HL-60/S4 treated with phorbol 12-myristate 13-acetate at 8.2 ng/mL for 4 days and 3 days (cell line): Measurements from ENCODE around the gene PKNOX1.
"Not testable (repeated sequence)": the region's sequence is repeated elsewhere in the genome, so short reads cannot be mapped to it uniquely, and the experiment has no call there.

Experiments used
- in situ Hi-C: fragments of 300-500 bp; cut with MboI; formaldehyde crosslinking; loops from 2 replicates; pipeline ENCODE4 v1.15.0; 2022; ENCODE audit warnings: low sequenced_read_pairs

PKNOX1 gene

DNA sequence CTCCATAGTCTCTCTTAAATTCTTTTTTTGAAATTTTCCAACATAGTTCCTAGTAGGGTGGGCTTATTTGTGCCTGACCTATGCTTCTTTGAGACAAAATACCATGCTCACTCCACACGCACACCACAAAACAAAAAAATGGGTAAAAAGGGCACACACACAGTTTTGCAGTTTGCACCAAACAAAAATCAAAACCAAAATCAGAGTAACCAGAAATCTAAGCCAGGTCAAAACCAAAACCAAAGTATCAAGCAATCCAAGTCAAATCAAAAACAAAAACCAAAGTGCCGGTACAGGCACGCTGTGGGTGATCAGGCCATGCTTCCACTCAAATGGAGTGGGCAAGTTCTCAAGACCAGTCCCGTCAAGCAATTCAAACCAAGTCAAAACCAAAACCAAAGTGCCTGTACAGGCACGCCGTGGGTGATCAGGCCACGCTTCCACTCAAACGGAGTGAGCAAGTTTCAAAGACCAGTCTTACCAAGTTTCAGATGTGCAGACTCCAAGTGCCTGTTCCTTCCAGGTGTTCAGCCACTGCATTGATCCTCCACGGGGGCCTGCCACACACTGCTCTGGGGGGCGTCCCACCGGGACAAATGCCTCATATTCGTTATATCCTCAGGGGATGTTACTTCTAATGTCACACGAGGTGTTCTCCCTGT is 25.1 kb upstream of the PKNOX1 start:
- in situ Hi-C loops: not testable (repeated sequence)

DNA sequence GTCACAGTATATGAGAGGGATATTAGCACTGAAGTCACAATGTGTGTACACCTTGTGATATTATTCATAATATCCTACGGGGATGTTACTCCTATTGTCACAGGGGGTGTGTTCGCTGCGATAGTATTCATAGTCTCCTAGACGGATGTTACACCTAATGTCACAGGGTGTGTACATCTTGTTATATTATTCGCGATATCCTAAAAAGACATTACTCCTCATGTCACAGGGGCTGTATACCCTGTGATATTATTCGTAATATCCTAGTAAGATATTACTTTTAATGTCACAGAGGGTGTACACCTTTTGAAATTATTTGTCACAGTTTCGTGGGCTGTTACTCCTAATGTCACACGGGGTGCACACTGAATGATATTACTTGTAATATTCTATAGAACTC is 23.2 kb upstream of the PKNOX1 start:
- in situ Hi-C loops: not testable (repeated sequence)

DNA sequence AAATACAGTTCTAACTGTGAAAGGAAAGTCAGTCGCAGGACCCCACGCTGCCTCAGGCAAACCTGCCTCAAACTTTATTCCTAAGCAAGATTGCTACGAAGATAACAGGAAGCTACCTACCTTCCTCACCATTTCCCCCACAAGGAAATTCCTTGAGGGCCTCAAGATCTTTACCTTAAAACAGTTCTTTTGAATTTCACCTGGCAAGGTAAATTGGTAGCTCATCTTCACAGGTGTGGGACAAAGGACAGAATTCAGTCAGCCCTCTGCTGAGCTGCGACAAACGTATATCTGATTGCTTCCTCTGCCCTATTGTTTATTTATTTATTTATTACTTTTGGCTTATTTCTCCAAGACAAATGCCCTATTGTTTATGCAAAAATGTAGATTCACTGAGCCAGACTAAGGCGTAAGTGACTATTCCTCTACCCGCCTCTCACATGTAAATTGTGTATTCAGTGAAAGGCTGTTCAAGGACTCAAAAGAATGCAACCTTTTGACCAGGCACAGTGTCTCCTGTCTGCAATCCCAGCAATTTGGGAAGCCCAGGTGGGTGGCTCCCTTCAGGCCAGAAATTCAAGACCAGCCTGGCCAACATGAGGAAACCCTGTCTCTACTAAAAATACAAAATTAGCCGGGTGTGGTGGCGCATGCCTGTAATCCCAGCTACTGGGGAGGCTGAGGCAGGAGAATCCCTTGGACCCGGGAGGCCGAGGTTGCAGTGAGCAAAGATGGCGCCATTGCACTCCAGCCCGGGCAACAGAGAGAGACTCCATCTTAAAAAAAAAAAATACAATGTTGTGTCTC is 17.3 kb upstream of the PKNOX1 start:
- in situ Hi-C loops: no loop called here

DNA sequence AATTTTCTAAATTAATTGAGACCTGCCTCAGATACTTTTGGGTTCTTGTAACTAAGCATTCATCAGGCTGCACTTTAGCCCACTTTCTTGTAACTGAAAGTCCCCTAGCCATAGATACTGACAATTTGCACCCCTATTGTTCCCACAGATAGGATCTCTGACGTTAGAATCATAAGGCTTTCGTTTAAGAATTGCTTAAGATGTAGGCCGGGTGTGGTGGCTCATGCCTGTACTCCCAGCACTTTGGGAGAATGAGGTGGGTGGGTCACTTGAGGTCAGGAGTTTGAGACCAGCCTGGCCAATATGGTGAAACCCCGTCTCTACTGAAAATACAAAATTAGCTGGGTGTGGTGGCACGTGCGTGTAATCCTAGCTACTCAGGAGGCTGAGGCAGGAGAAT is 16.2 kb upstream of the PKNOX1 start:
- in situ Hi-C loops: not testable (repeated sequence)

DNA sequence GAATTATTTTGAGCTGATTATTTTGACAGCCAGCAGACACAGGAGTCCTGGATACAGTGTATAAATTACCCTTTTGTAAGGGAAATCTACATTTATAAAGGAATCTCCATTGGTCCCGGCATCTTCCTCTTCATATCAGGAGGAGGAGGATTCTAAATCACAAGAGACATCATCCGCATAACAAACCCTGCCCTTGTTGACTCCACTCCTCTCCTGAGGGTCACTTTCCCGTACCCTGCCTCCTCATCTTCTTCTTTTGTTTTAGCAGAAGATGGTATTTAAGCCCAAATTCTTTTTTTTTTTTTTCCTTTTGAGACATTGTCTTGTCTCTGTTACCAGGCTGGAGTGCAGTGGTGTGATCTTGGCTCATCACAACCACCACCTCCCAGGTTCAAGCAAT is 14.6 kb upstream of the PKNOX1 start:
- in situ Hi-C loops: no loop called here

DNA sequence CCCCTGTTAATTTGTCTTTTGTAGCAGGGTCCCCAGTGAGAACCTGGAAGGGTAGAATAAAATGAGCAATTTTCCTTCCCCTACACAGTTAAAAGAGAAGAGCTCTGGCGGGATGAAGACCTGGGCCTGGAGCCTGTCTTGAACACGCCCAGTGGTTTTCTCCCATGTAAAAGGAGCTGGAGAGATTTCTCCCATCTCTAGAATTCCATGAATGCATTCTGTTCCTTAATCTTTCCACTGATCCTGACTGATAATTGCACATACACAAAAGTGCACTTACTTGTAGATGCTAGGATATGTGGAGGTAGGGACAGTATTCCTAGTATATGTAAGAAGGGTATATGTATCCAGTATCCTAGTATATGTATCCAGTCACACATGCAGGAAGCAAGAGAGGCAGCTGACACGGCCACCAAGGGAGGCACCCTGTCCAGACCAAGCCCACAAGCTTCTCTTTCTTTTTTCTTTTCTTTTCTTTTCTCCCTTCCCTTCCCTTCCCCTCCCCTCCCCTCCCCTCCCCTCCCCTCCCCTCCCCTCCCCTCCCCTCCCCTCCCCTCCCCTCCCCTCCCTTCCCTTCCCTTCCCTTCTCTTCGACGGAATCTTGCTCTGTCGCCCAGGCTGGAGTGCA is 11.9 kb upstream of the PKNOX1 start:
- in situ Hi-C loops: no loop called here

DNA sequence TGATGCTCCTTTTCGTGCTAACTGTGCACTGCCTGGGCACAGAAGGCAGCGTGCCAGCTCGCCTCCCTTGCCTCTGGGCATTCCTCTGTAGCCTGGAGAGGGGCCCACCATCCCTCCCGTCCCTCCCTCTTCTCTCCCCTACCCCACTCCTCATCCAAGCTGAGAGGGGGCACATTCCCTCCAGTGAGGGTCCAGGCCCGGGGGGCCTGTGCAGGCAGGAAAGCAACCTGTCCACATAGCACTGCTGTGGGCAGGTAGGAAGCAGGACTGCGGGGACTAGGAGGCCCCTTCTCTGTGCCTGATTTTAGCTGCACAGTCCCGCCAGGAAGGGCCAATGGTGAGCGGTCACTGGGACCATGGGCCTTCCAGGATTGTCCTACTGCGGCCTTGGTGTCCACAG is 10.3 kb upstream of the PKNOX1 start:
- in situ Hi-C loops: no loop called here

DNA sequence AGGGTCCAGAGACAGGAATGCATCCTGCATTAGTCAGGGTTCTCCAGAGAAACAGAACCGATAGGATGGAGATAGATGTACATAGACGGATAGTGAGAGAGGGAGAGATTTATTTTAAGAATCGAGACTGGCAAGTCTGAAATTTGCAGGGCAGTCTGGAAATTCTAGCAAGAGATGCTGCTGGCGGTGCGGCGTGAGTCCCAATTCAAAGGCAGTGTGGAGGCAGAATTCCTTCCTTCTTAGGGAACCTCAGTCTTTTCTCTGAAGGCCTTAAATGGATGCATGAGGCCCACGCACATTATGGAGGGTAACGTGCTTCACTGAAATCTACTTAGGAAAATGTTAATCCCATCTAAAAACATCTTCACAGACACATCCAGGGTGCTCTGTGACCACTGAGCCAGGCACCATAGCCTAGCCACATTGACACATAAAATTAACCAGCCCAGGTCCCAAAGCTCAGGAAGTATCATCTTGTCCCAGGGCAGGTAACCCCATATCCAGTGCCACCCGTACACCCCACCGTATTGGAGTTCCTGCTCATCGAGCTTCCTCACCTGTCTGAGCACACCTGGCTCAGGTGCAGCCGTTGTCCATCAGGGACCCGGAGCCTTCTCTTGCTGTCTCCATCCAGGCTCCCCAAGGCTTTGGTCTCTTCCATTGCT is 9.7 kb upstream of the PKNOX1 start:
- in situ Hi-C loops: no loop called here

DNA sequence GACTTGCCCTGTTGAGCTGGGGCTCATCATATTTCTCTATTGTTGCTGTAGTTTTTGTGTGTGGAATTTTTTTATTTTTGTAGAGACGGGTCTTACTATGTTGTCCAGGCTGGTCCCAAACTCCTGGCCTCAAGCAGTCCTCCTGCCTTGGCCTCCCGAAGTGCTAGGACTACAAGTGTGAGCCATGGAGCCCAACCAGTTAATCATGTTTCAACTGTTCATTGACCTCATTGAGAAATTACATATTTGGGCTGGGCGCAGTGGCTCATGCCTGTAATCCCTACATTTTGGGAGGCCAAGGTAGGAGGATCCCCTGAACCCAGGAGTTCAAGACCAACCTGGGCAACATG is 9.2 kb upstream of the PKNOX1 start:
- in situ Hi-C loops: no loop called here

DNA sequence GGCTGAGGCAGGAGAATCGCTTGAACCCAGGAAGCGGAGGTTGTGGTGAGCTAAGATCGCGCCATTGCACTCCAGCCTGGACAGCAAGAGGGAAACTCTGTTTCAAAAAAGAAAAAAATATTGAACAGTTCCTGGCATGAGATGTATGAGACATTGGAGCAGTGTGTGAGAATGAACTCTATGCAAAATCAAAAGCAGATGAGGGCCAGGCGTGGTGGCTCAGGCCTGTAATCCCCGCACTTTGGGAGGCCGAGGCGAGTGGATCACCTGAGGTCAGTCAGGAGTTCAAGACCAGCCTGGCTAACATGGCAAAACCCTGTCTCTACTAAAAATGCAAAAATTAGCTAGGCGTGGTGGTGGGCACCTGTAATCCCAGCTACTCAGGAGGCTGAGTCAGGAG is 6.7 kb upstream of the PKNOX1 start:
- in situ Hi-C loops: not testable (repeated sequence)

DNA sequence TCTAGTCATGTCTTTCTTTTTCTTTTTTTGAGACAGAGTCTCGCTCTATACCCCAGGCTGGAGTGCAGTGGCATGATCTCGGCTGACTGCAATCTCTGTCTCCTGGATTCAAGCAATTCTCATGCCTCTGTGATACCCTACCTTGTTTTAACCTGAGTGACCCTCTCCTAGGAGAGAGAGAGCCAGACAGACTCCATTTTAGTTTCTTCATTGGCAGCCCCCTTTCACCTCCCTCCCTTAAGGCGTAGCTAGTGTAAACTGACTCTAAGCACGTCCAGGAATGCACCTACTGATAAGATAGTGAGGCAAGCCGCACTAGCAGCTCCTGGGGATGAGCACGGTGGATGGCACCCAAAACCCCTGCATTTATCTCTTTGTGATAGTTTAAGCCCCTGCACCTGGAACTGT is 5.2 kb upstream of the PKNOX1 start:
- in situ Hi-C loops: no loop called here

DNA sequence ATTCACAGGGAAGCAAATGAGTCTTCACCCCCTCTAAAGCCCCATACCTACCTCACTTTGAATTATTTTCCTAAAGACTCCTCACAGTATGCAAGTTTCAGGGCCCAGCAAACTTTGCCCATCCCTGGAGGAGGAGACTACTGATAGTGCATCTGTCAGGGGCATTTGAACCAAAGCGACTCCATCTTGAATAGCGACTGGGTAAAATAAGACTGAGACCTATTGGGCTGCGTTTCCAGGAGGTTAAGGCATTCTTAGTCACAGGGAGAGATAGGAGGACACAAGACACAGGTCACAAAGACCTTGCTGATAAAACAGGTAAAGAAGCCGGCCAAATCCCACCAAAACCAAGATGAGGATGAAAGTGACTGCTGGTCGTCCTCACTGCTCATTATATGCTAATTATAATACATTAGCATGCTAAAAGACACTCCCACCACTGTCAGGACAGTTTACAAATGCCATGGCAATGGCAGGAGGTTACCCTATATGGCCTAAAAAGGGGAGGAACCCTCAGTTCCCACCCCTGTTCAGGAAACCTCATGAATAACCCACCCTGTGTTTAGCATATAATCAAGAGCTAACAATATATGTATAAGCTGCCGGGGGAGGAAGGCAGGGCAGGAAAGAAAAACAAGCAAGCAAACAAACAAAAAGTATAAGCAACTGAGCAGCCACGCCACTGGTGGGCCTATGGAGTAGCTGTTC is 3.3 kb upstream of the PKNOX1 start:
- in situ Hi-C loops: no loop called here

DNA sequence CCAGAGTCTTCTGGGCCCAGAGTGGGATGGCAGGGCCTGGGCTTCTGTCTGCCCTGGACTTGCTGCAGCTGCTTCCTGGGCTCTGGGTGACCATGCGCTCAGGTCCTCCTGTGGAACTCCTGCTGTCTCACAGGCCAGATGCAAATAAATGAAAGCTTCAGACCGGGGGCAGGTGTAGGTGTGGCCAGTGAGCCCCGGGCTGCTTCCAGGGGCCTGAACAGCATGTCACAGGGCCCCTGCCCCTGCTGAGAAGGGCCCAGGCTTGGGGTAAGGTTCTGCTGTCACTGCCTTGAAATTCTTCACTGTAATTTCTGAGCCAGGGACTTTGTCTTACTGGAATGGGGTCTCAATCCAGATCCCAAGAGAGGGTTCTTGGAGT is 2.5 kb upstream of the PKNOX1 start:
- in situ Hi-C loops: no loop called here

DNA sequence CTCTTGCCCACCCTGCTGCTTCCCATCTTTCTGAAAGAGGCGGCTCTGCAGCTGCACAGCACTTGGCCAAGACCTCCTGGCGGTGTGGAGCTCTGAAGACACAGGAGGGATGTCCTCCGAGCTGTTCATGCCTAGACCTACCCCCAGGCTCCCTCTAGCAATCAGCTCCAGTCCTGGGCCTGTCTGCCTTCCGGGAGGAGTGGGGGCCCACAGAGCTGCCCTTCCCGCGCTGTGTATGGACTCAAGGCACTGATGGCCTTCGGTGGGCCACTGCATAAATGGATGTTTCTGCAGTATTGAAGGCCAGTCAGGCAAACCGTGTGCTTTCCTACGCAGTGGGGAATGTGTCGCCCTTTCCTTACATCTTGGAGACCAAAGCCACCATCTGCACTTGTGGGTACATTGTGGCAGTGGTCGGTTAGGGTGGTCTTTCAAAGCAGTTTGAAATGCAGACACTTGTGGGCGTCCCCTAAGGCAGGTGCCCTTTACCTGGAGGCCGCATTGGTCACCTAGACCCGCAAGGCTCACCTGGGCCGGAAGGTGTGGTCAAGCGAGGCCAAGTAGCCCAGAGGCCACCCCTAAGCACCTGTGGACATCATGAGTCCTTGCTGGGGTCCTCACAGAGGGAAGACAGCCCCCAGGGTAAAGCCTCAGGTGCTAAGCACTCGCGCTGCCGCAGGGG is 912 bp upstream of the PKNOX1 start:
- in situ Hi-C loops: no loop called here

DNA sequence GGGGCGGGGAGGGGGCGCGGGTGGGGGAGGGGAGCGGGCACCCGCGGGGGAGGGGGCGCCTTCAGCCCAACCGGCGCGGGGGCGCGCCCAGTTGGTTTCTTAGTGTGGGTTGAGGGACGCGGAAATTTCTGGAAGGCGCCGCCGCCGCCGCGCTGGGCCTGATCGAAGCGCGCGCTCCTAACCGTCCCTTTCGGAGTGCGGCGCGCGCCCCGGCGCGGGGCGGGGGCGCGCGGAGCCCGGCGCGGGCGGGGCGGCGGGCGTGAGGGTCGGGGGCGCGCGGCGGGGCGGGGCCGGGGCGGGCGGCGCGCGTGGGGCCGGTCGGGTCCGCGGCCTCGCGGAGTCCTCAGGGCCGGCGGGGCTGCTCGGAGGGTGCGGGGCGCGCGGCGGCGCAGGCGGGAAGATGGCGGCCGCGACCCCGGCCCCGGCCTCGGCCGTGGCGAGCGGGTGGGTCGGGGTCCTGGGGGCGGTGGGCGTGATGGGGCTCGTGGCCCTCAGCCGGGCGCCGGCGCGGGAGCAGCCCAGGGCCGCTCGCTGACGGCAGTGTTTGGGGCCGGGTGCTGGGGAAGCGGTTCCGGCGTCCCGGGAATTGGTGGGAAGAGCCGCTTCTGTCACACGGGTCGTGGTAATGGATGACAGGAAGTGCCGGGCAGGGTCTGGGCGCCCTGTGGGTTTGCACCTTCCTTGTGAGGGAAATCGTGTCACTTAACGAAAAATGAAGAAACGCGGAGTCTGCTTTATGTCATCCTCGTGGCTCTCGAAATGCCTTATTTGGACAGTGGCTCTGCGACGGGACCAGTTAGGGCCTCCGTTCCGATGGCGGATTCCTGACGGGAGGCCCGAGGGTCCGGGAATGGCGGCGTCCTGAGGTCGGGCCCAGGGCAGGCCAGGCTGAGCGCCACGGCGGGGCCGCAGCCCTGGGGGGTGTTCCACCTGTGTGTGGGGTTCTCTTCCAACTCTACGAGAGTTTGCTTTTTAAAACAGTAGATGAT is 764 bp downstream of the PKNOX1 start:
- in situ Hi-C loops: no loop called here

DNA sequence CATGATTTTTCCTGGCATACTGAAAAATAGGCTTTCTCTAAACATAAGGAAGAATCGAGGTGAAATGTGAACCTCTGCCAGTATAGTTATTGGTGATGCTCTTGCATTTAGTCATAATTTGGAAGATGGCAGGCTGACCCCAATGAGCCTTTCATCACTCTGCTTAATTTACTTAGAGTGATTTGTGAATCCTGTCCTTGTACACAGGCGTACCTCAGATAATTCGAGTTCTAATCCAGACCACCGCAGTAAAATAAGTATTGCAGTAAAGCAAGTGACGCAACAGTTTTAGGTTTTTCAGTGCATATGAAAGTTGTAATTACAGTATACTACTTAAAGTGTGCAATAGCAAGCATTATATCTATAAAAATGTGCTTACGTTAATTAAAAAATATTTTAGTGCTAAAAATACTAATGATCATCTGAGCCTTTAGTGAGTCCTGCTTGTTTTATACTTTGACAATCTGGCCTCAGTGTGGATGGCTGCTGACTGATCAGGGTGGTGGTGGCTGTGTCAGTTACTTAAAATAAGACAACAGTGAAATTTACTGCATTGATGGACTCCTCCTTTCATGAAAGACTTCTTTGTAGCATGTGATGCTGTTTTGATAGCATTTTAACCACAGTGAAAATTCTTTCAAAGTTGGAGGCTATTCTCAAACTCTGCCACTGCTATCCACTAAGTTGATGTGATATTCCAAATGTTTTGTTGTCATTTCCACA is 1.7 kb downstream of the PKNOX1 start:
- in situ Hi-C loops: no loop called here

DNA sequence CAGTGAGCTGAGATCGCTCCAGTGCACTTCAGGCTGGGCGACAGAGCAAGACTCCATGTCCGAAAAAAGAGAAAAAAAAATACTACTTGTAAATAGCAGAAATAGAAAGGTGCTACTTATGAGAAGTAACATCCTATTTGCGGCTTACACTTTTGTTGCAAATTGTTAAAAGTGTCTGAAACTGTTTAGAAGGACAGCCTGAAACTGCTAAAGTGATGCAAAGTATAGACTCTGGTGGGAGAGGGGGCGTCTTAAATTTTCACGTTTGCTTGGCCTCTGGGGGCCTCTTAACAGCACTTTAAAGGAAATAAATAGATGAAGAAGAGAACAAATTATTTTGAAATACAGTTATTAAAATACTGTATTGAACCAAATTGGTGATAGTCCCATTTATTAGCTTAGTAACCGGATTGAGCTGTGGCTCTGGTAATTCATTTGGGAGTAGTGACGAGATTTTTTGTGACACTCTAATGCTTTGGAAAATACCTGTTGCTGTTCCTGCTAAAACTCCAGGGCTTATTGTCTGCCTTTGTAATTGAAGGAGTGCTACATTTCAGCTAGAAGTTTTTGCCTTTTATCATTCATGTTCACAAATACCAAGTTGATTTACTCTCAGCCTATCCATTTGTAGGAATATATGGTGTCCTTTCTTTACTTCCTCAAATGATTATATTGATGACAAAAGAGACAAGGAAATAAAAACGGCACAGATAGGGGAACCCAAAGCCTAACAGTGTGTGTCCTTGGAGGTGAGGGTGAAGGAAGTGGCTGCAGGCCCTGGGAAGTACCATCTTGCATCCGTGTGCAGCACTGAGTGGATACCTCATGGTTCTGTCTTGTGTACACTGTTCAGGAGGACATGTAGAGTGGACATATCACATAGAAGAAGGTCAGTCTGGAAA is 6.2 kb downstream of the PKNOX1 start:
- in situ Hi-C loops: no loop called here

DNA sequence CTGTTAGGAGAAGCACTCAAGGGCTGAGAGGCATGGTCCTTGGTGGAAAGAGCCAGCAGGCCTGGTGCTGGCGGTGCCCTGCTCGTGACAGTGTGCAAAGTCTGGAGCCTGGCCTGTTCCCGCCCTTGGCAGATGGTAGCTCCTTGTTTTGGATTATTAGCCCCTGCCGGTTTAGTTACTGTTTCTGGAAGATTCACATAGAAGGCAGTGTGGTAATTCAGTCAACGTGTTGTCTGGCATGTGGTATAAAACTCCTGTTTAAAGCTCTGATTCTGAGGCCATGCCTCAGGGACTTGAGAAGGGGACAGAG is 6.8 kb downstream of the PKNOX1 start:
- in situ Hi-C loops: no loop called here
